ENCODE measurements around the gene ZNF350.
"Not testable (repeated sequence)": the region's sequence is repeated elsewhere in the genome, so short reads cannot be mapped to it uniquely, and the experiment has no call there.

- TF ChIP-seq POLR2AphosphoS5 (IDR thresholded peaks at IDR 0.05; ENCODE audit: borderline replicate concordance, low read depth, low read length); EZH2 (IDR thresholded peaks at IDR 0.05); FOXP2 (optimal IDR thresholded peaks at IDR 0.05; ENCODE audit: control extremely low read depth, extremely low read length, insufficient read depth): not testable (repeated sequence)
These were observed 39.8 kb upstream of the ZNF350 start for GRCh38 chr19:52026255-52026990.

All from SK-N-MC (cell line).